ENCODE measurements around the gene CRTC1.

The CRTC1 gene

GRCh38 chr19:18754501-18754900 lies 71.0 kb downstream of the CRTC1 start:
- no peak for DNase-seq (ENCODE audit: extremely low read depth, low read depth)
- TF ChIP-seq CTCF (IDR thresholded peaks at IDR 0.05; ENCODE audit: low read depth, low read length), result no peak

- no peak for DNase-seq (ENCODE audit: extremely low read depth, low read depth)
- TF ChIP-seq CTCF (IDR thresholded peaks at IDR 0.05; ENCODE audit: low read depth, low read length), result no peak
Measured at GRCh38 chr19:18756896-18757295, 73.4 kb downstream of the CRTC1 start.

GRCh38 chr19:18759304-18759994 lies 76.0 kb downstream of the CRTC1 start:
- TF ChIP-seq CTCF (IDR thresholded peaks at IDR 0.05; ENCODE audit: low read depth, low read length), result no peak
- no peak for DNase-seq (ENCODE audit: extremely low read depth, low read depth)

GRCh38 chr19:18759995-18760426 lies 76.5 kb downstream of the CRTC1 start:
- no peak for DNase-seq (ENCODE audit: extremely low read depth, low read depth)
- TF ChIP-seq CTCF (IDR thresholded peaks at IDR 0.05; ENCODE audit: low read depth, low read length), result no peak

GRCh38 chr19:18760440-18761383 lies 77.2 kb downstream of the CRTC1 start:
- no peak for DNase-seq (ENCODE audit: extremely low read depth, low read depth)
- no peak for TF ChIP-seq CTCF (IDR thresholded peaks at IDR 0.05; ENCODE audit: low read depth, low read length)

GRCh38 chr19:18761531-18762110 lies 78.1 kb downstream of the CRTC1 start:
- TF ChIP-seq CTCF (IDR thresholded peaks at IDR 0.05; ENCODE audit: low read depth, low read length), result no peak
- no peak for DNase-seq (ENCODE audit: extremely low read depth, low read depth)

Measured in AG09319 (cell line).